Parathyroid adenoma (tissue), 2 donors: ENCODE measurements around the gene PHKB.
"Not testable (repeated sequence)": the region's sequence is repeated elsewhere in the genome, so short reads cannot be mapped to it uniquely, and the experiment has no call there.

ENCODE experiments used
- H2AFZ ChIP-seq: fragments of 300-600 bp; sonication (generic); one replicate; pipeline ENCODE4 v1.7.0; 2017; ENCODE audit warnings: antibody characterized with exemption, mild to moderate bottlenecking
- H3K27ac ChIP-seq: fragments of 300-600 bp; sonication (generic); one replicate; pipeline ENCODE4 v1.7.0; 2017
- H3K27me3 ChIP-seq: fragments of 300-600 bp; sonication (generic); one replicate; pipeline ENCODE4 v1.7.0; 2017; ENCODE audit warnings: low read length; ENCODE audit not compliant: control insufficient read depth, insufficient read depth
- H3K36me3 ChIP-seq: fragments of 300-600 bp; sonication (generic); one replicate; pipeline ENCODE4 v1.7.0; 2017; ENCODE audit warnings: low read length; ENCODE audit not compliant: control insufficient read depth, insufficient read depth
- H3K4me1 ChIP-seq: fragments of 300-600 bp; sonication (generic); one replicate; pipeline ENCODE4 v1.7.0; 2017; ENCODE audit warnings: control low read depth
- H3K4me2 ChIP-seq: fragments of 300-600 bp; sonication (generic); one replicate; pipeline ENCODE4 v1.7.0; 2017; ENCODE audit warnings: low read length
- H3K4me3 ChIP-seq: fragments of 300-600 bp; sonication (generic); one replicate; pipeline ENCODE4 v1.7.0; 2017; ENCODE audit warnings: low read depth, low read length
- H3K79me2 ChIP-seq: fragments of 300-600 bp; sonication (generic); one replicate; pipeline ENCODE4 v1.7.0; 2017; ENCODE audit warnings: control low read depth
- H3K9ac ChIP-seq: fragments of 300-600 bp; sonication (generic); one replicate; pipeline ENCODE4 v1.7.0; 2017; ENCODE audit warnings: mild to moderate bottlenecking
- H3K9me3 ChIP-seq: fragments of 300-600 bp; sonication (generic); one replicate; pipeline ENCODE4 v1.7.0; 2017; ENCODE audit warnings: low read length; ENCODE audit not compliant: control insufficient read depth
- CTCF ChIP-seq: fragments of 300-600 bp; sonication (generic); IDR thresholded peaks from one replicate; pipeline ENCODE4 v1.7.0; 2017; ENCODE audit warnings: antibody characterized with exemption, mild to moderate bottlenecking
- donor health status: primary hyperparathyroidism.

Gene PHKB

GRCh38 chr16:47676635-47677177 is 215.6 kb downstream of the PHKB start:
- H3K36me3 ChIP-seq: no peaks in the 10 kb centered on the region
- no peak overlapping the region for H3K27ac ChIP-seq
- no peak overlapping the region for H3K9ac ChIP-seq
- no peak for TF ChIP-seq CTCF
- no peak overlapping the region for H3K4me2 ChIP-seq
- H2AFZ ChIP-seq: no peak overlapping the region
- H3K4me3 ChIP-seq: no peak overlapping the region
- H3K27me3 ChIP-seq: no peaks in the 10 kb centered on the region
- no peaks in the 10 kb centered on the region for H3K4me1 ChIP-seq
- no peaks in the 10 kb centered on the region for H3K79me2 ChIP-seq
- no peaks in the 10 kb centered on the region for H3K9me3 ChIP-seq

DNA sequence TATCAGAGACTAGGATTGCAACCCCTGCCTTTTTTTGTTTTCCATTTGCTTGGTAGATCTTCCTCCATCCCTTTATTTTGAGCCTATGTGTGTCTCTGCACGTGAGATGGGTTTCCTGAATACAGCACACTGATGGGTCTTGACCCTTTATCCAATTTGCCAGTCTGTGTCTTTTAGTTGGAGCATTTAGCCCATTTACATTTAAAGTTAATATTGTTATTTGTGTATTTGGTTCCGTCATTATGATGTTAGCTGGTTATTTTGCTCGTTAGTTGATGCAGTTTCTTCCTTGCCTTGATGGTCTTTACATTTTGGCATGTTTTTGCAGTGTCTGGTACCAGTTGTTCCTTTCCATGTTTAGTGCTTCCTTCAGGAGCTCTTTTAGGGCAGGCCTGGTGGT is 220.4 kb downstream of the PHKB start:
- H3K79me2 ChIP-seq, H2AFZ ChIP-seq, H3K9me3 ChIP-seq, H3K27ac ChIP-seq, H3K4me1 ChIP-seq, H3K4me3 ChIP-seq, H3K36me3 ChIP-seq, H3K9ac ChIP-seq, H3K27me3 ChIP-seq, H3K4me2 ChIP-seq: not testable (repeated sequence)

DNA sequence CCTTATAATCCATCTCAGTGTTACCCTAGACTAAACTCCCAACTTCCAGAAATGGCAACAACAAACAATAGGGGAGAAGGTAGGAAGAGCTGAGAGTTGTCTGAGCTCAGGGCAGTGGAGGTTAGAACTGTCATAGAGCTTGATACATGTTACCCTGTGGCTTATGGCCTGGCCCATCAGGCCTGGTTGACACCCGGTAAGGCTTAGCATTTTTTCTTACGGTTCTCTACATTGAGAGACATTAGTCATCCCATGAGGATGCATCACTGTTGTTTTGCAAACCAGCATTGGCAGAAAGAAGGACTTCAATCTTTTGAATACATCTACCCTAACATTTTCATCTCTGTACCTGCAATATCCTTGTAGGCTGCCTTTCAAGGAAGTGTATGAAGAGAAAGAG is 226.6 kb downstream of the PHKB start:
- no peak overlapping the region for H2AFZ ChIP-seq

DNA sequence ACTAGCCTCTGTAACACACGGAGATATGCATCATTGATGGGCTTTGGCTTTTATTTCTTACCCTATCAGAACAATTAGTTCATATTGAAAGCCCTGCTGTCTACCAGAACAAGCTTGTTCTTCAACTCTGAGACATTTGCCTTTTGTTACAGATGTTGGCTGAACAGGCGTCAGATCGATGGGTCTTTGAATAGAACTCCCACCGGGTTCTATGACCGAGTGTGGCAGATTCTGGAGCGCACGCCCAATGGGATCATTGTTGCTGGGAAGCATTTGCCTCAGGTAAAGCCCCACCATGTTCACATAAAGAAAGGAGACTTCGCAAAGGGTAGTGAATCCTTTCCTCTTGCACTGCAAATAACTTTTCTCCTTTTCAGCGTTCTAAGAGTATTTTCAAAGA is 232.1 kb downstream of the PHKB start:
- no peaks in the 10 kb centered on the region for H3K36me3 ChIP-seq
- H3K79me2 ChIP-seq: no peaks in the 10 kb centered on the region
- TF ChIP-seq CTCF: no peak
- no peak overlapping the region for H3K4me3 ChIP-seq
- no peaks in the 10 kb centered on the region for H3K4me1 ChIP-seq
- H3K4me2 ChIP-seq: no peak overlapping the region
- H2AFZ ChIP-seq: no peak overlapping the region
- no peak overlapping the region for H3K9ac ChIP-seq
- no peaks in the 10 kb centered on the region for H3K27me3 ChIP-seq
- no peaks in the 10 kb centered on the region for H3K9me3 ChIP-seq
- no peak overlapping the region for H3K27ac ChIP-seq

More for the DNA sequence above, 226.6 kb downstream of the PHKB start:
- H3K36me3 ChIP-seq: no peaks in the 10 kb centered on the region
- no peaks in the 10 kb centered on the region for H3K4me1 ChIP-seq
- H3K9ac ChIP-seq: no peak overlapping the region
- no peak overlapping the region for H3K4me2 ChIP-seq
- H3K27ac ChIP-seq: no peak overlapping the region
- TF ChIP-seq CTCF: no peak
- H3K4me3 ChIP-seq: no peak overlapping the region
- no peaks in the 10 kb centered on the region for H3K9me3 ChIP-seq
- H3K27me3 ChIP-seq: no peaks in the 10 kb centered on the region
- no peaks in the 10 kb centered on the region for H3K79me2 ChIP-seq

GRCh38 chr16:47694543-47694942 is 233.4 kb downstream of the PHKB start:
- Histone ChIP-seq H3K4me2 (no peak overlapping the region), H3K79me2 (no peaks in the 10 kb centered on the region), H3K27me3 (no peaks in the 10 kb centered on the region), H3K36me3 (no peaks in the 10 kb centered on the region), H2AFZ (no peak overlapping the region), H3K9ac (no peak overlapping the region), H3K4me3 (no peak overlapping the region), H3K27ac (no peak overlapping the region), H3K4me1 (no peaks in the 10 kb centered on the region), H3K9me3 (no peaks in the 10 kb centered on the region)
- TF ChIP-seq CTCF: no peak
